Esophagus squamous epithelium (tissue), 5 donors: ENCODE results near the gene ZZZ3. TPM values are rescaled to one million over a fixed set of nuclear protein-coding genes. Genes with fewer than 3 reads are reported as not detected.

ENCODE experiments used
- DNase-seq: peaks from one replicate; lab custom pipeline; 2025; lab: John Stamatoyannopoulos, UW
- H3K27ac ChIP-seq, 4 donors: fragments of 200-600 bp; sonication (generic); one replicate each; pipeline ENCODE4 v1.5.1; 2016 to 2019; ENCODE audit warnings: mild to moderate bottlenecking in 1 of 4
- H3K27me3 ChIP-seq, 4 donors: fragments of 200-600 bp; sonication (generic); 1 replicate in 3 of 4; 2 replicates in 1 of 4; pipeline versions ENCODE4 v1.5.1 to v1.6.0; 2017 to 2021; ENCODE audit warnings: antibody characterized with exemption in 1 of 4
- H3K36me3 ChIP-seq, 3 donors: fragments of 200-600 bp; sonication (generic); one replicate each; pipeline ENCODE4 v1.5.1; 2016 to 2019
- H3K4me1 ChIP-seq, 3 donors: fragments of 200-600 bp; sonication (generic); one replicate each; pipeline ENCODE4 v1.5.1; 2017 to 2019
- H3K4me3 ChIP-seq, 4 donors: fragments of 200-600 bp; sonication (generic); 1 replicate in 3 of 4; 2 replicates in 1 of 4; pipeline ENCODE4 v1.5.1; 2016 to 2019; ENCODE audit warnings: mild to moderate bottlenecking in 2 of 4, moderate library complexity in 1 of 4
- H3K9me3 ChIP-seq, 3 donors: fragments of 200-600 bp; sonication (generic); one replicate each; pipeline ENCODE4 v1.5.1; 2016 to 2019
- POLR2A ChIP-seq, 4 donors: fragments of 450-650 bp; IDR thresholded peaks; one replicate each; pipeline ENCODE4 v1.6.1; 2017; ENCODE audit warnings: antibody characterized with exemption in 4 of 4, mild to moderate bottlenecking in 4 of 4, moderate library complexity in 3 of 4
- WGBS, 2 donors: methylation state at CpG; one replicate each; pipeline ENCODE4 v1.1.5; 2018; 5-methylcytosine and 5-hydroxymethylcytosine counted together
- intact Hi-C: fragments of 100-400 bp; cut with DNase I; formaldehyde crosslinking; loops from one replicate; pipeline ENCODE4 v1.15.0; 2022
- total RNA-seq, 4 donors: library from RNA; depleted of rRNA; stranded (reverse); fragments of >200 nt; gene quantifications; one replicate each; pipeline ENCODE4 v1.1.0, GENCODE V29; 2016
- TF ChIP-seq, protein P1 (sequence below), 6 experiments: fragments of 450-650 bp in 4 of 6; fragments of 200-600 bp in 2 of 6; sonication (generic) in 2 of 6; IDR thresholded peaks; one replicate each; pipeline ENCODE4 v1.5.1; 2016 to 2019; ENCODE audit warnings: antibody characterized with exemption in 6 of 6, mild to moderate bottlenecking in 4 of 6, moderate library complexity in 4 of 6
- donor health status: DM: yes; HTN: yes; CAD: no.

Gene ZZZ3
- total RNA-seq, 4 donors from 2014 or later = 25.3 to 65.6 (median 33.1) TPM

DNA sequence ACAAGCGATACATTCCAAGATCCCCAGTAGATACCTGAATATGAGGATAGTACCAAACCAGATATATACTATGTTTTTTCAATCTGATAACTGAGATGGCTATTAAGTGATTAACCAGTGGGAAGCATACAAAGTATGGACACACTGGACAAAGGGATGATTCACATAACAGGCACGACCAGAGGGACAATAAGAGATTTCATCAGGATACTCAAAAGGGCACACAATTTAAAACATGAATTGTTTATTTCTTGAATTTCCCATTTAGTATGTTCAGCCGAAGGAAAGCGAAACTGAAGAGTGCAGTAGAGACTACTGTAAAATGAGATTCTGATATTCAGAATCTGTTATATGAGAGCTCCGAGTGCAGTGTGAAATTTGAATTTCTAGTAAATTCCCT is 10.6 kb downstream of the ZZZ3 start:
- TF ChIP-seq, protein P1, sequence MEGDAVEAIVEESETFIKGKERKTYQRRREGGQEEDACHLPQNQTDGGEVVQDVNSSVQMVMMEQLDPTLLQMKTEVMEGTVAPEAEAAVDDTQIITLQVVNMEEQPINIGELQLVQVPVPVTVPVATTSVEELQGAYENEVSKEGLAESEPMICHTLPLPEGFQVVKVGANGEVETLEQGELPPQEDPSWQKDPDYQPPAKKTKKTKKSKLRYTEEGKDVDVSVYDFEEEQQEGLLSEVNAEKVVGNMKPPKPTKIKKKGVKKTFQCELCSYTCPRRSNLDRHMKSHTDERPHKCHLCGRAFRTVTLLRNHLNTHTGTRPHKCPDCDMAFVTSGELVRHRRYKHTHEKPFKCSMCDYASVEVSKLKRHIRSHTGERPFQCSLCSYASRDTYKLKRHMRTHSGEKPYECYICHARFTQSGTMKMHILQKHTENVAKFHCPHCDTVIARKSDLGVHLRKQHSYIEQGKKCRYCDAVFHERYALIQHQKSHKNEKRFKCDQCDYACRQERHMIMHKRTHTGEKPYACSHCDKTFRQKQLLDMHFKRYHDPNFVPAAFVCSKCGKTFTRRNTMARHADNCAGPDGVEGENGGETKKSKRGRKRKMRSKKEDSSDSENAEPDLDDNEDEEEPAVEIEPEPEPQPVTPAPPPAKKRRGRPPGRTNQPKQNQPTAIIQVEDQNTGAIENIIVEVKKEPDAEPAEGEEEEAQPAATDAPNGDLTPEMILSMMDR (IDR thresholded peaks at IDR 0.05) = no peak
- no peak for TF ChIP-seq POLR2A (IDR thresholded peaks at IDR 0.05)
- Histone ChIP-seq H3K27me3 (no peaks in the 10 kb centered on the region), H3K27ac (no peak overlapping the region), H3K36me3 (no peaks in the 10 kb centered on the region), H3K9me3 (no peaks in the 10 kb centered on the region), H3K4me3 (no peak overlapping the region), H3K4me1 (peaks cover 0 to 30% (median 5%) of the 10 kb centered on the region in 3 donors)
- 65 to 72% methylated on average over 5 of the region's 5 CpGs for WGBS, 2 donors
- no peak for DNase-seq
- intact Hi-C loops = no loop called here

DNA sequence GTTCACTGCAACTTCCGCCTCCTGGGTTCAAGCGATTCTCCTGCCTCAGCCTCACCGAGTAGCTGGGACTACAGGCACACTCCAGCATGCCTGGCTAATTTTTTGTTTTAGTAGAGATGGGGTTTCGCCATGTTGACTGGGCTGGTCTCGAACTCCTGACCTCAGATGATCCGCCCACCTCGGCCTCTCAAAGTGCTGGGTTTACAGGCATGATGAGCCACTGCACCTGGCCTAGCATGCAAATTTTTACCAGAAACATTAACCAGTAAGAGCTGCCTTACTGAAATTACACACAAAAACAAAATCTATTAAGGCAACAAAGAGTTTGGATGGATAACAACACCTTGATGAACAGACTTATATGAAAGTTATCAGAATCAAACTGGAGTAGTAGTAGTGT is 12.1 kb downstream of the ZZZ3 start:
- WGBS, 2 donors = 95 to 100% methylated on average over 4 to 7 of the region's 7 CpGs
- DNase-seq = no peak

DNA sequence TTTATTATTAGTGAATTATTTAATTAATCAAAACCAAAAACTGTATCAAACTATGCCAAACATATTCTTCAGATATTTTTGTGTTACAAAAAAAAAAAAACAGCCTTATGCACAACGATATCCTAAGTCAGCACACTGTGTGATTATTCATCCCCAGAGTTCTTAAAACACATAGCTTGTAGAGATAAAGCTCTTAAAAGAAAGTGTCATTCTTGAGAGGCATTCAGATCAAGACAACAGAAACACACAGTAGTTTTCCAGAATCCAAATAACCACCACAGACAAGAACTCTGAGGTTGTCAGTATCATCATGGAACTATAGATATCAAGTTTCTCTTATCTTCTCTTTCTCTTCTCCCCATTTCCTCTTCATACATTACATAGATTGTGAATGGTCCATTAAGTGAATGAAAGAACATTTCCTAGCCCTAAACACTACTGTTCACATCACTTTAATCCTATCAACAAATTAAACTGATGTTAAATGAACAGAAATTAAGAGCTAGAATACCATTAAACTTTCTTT is 13.5 kb downstream of the ZZZ3 start:
- H3K4me3 ChIP-seq = no peak overlapping the region
- H3K9me3 ChIP-seq = no peaks in the 10 kb centered on the region
- H3K27ac ChIP-seq = no peak overlapping the region
- H3K27me3 ChIP-seq = no peaks in the 10 kb centered on the region
- TF ChIP-seq POLR2A (IDR thresholded peaks at IDR 0.05) = no peak
- TF ChIP-seq, protein P1 (IDR thresholded peaks at IDR 0.05) = no peak
- WGBS, 2 donors = 41 to 56% methylated on average over 1 of the region's 1 CpG
- no peaks in the 10 kb centered on the region for H3K36me3 ChIP-seq
- no peak for DNase-seq
- peaks cover 0 to 43% (median 7%) of the 10 kb centered on the region in 3 donors for H3K4me1 ChIP-seq
- intact Hi-C loops = no loop called here

More for the DNA sequence above, 12.1 kb downstream of the ZZZ3 start:
- H3K27ac ChIP-seq = no peak overlapping the region
- TF ChIP-seq, protein P1 (IDR thresholded peaks at IDR 0.05) = no peak
- no peak for TF ChIP-seq POLR2A (IDR thresholded peaks at IDR 0.05)
- no peak overlapping the region for H3K4me3 ChIP-seq
- intact Hi-C loops = no loop called here
- no peaks in the 10 kb centered on the region for H3K36me3 ChIP-seq
- H3K27me3 ChIP-seq = no peaks in the 10 kb centered on the region
- H3K9me3 ChIP-seq = no peaks in the 10 kb centered on the region
- H3K4me1 ChIP-seq = peaks cover 0 to 30% (median 5%) of the 10 kb centered on the region in 3 donors

DNA sequence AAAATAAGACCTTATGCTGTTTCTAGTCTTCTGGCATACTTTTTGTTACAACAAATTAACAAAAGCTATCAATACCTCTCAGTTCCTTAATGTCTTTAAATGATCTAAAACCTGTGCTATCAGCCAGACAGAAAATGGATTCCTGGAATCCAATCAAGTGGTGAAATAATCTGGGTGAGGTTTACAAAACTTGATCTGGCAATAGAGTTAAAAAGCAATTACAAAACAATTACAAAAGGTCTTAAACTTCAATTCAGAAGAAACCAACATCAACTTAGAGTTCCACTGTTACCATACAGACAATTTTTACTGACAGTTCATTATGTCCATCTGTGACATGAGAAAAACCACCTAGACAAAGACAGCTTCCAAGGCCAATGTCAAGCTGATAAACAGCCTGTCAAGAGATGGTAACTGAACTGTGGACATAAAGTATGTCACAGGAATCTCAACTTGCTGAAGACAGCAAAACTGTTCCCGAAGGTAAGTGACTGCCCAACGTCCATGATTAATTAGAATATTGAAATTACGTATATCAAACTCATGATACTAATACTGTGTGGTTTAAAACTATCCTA is 17.4 kb downstream of the ZZZ3 start:
- Histone ChIP-seq H3K4me3 (no peak overlapping the region), H3K36me3 (peaks cover 0 to 7% (median 0%) of the 10 kb centered on the region in 3 donors), H3K4me1 (peaks cover 0 to 23% (median 3%) of the 10 kb centered on the region in 3 donors), H3K9me3 (no peaks in the 10 kb centered on the region), H3K27ac (no peak overlapping the region), H3K27me3 (no peaks in the 10 kb centered on the region)
- 77 to 79% methylated on average over 3 of the region's 3 CpGs for WGBS, 2 donors
- intact Hi-C loops = no loop called here
- DNase-seq = no peak
- no peak for TF ChIP-seq POLR2A (IDR thresholded peaks at IDR 0.05)

DNA sequence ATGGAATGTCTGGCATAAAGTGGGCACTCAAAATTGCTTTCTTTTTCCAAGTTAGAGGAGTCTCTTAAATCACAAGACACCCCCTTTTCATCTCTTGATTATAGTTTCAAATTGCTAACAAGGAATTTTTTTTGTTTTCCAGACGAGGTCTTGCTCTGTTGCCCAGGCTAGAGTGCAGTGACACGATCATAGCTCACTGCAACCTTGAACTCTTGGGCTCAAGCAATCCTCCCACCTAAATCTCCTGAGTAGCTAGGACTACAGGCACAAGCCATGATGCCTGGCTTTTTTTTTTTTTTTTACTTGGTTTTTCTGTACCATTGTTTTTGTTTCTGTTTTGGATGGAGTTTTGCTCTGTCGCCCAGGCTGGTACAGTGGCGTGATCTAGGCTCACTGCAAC is 20.8 kb downstream of the ZZZ3 start:
- intact Hi-C loops = no loop called here
- Histone ChIP-seq H3K27me3 (no peaks in the 10 kb centered on the region), H3K4me1 (peaks cover 0 to 19% (median 3%) of the 10 kb centered on the region in 3 donors), H3K4me3 (no peak overlapping the region), H3K36me3 (peaks cover 0 to 7% (median 0%) of the 10 kb centered on the region in 3 donors), H3K9me3 (no peaks in the 10 kb centered on the region), H3K27ac (no peak overlapping the region)
- DNase-seq = no peak
- 75 to 86% methylated on average over 2 to 4 of the region's 4 CpGs for WGBS, 2 donors
- TF ChIP-seq, protein P1 (IDR thresholded peaks at IDR 0.05) = no peak
- no peak for TF ChIP-seq POLR2A (IDR thresholded peaks at IDR 0.05)
